Endothelial cell of umbilical vein (primary cell): ENCODE data around the gene SLC10A7. TPM values are rescaled to one million over a fixed set of nuclear protein-coding genes. Genes with fewer than 3 reads are reported as not detected.

Experiments
- BruUV-seq: library from RNA; stranded (reverse); fragments of 400-500 nt; replicated peaks from 2 replicates; lab custom pipeline; 2021; lab: Mats Ljungman, UMichigan
- CTCF ChIA-PET: fragments of 300-600, 350-600 bp; sonication (Branson Sonifier 250); formaldehyde crosslinking; loops from one replicate; lab custom pipeline; 2021; ENCODE audit warnings: antibody characterized with exemption, inconsistent platforms; lab: Charles Lee
- POLR2A ChIA-PET: fragments of 300-600, 350-600 bp; sonication (Branson Sonifier 250); formaldehyde crosslinking; loops from one replicate; lab custom pipeline; 2021; ENCODE audit warnings: antibody characterized with exemption, inconsistent platforms; lab: Charles Lee
- DNase-seq: peaks from one replicate; pipeline ENCODE4 v3.0.0-alpha.2; 2011; ENCODE audit warnings: low read depth, low spot score
- FAIRE-seq: peaks from 2 replicates; lab custom pipeline; 2011; peaks lifted over from hg19 to GRCh38; lab: Jason Lieb, UNC
- H2AFZ ChIP-seq: 2 replicates; pipeline ENCODE4 v1.6.0; 2012; ENCODE audit warnings: low read depth, low read length, control low read depth, inconsistent platforms
- H3K27ac ChIP-seq: 2 replicates; pipeline ENCODE4 v1.5.1; 2011; ENCODE audit warnings: low read depth, mild to moderate bottlenecking, control low read depth, low read length, moderate library complexity; ENCODE audit not compliant: insufficient read depth
- H3K27me3 ChIP-seq, 2 experiments: 2 replicates each; pipeline versions ENCODE4 v1.6.0 to v1.6.1; 2011; ENCODE audit warnings: low read length in 2 of 2, mixed read lengths in 1 of 2; ENCODE audit not compliant: control insufficient read depth in 2 of 2, insufficient read depth in 2 of 2
- H3K36me3 ChIP-seq, 2 experiments: 2 replicates in 1 of 2; 3 replicates in 1 of 2; pipeline ENCODE4 v1.5.1; 2011; ENCODE audit warnings: low read length in 2 of 2, mild to moderate bottlenecking in 1 of 2, moderate library complexity in 1 of 2; ENCODE audit not compliant: control insufficient read depth in 2 of 2, insufficient read depth in 2 of 2; ENCODE audit errors: extremely low read depth in 1 of 2
- H3K4me1 ChIP-seq: 3 replicates; pipeline ENCODE4 v1.5.1; 2011; ENCODE audit warnings: mild to moderate bottlenecking, low read length; ENCODE audit not compliant: control insufficient read depth, insufficient read depth; ENCODE audit errors: extremely low read depth
- H3K4me2 ChIP-seq: 2 replicates; pipeline ENCODE4 v1.6.1; 2011; ENCODE audit warnings: low read length, control low read depth, mixed read lengths; ENCODE audit not compliant: insufficient read depth
- H3K4me3 ChIP-seq, 3 experiments: fragments of 200-600 bp in 1 of 3; sonication (generic), shearing (Covaris generic) in 1 of 3; replicated peaks in 1 of 3; 2 replicates each; pipeline ENCODE4 v1.5.1; 2011 to 2016; ENCODE audit warnings: control low read depth in 3 of 3, low read length in 3 of 3, mild to moderate bottlenecking in 2 of 3, inconsistent platforms in 1 of 3, low read depth in 1 of 3, moderate library complexity in 1 of 3; ENCODE audit not compliant: insufficient read depth in 1 of 3
- H3K79me2 ChIP-seq: 2 replicates; pipeline ENCODE4 v1.6.0; 2012; ENCODE audit warnings: low read length, inconsistent platforms; ENCODE audit not compliant: control insufficient read depth, insufficient read depth
- H3K9ac ChIP-seq: replicated peaks from 2 replicates; pipeline ENCODE3; 2011; ENCODE audit warnings: low read length, control low read depth; ENCODE audit not compliant: insufficient read depth; ENCODE audit errors: extremely low read depth
- H3K9me1 ChIP-seq: replicated peaks from 3 replicates; pipeline ENCODE4 v1.6.0; 2011; ENCODE audit warnings: mild to moderate bottlenecking, low read length; ENCODE audit not compliant: control insufficient read depth, insufficient read depth; ENCODE audit errors: extremely low read depth
- H3K9me3 ChIP-seq: replicated peaks from 2 replicates; pipeline ENCODE4 v1.5.1; 2012; ENCODE audit warnings: low read length, inconsistent platforms; ENCODE audit not compliant: control insufficient read depth, insufficient read depth
- H4K20me1 ChIP-seq: replicated peaks from 2 replicates; pipeline ENCODE3; 2011; ENCODE audit warnings: mild to moderate bottlenecking, low read length; ENCODE audit not compliant: control insufficient read depth, insufficient read depth; ENCODE audit errors: extremely low read depth
- EZH2 ChIP-seq: IDR thresholded peaks from 2 replicates; pipeline ENCODE4 v1.6.1; 2012; ENCODE audit warnings: borderline replicate concordance, low read depth, mild to moderate bottlenecking, moderate library complexity, low read length, inconsistent platforms; ENCODE audit not compliant: severe bottlenecking
- FOS ChIP-seq: IDR thresholded peaks from 2 replicates; pipeline ENCODE4 v1.6.1; 2011; ENCODE audit warnings: mild to moderate bottlenecking, low read length, moderate library complexity, borderline replicate concordance; ENCODE audit not compliant: insufficient read depth
- GATA2 ChIP-seq: IDR thresholded peaks from 2 replicates; pipeline ENCODE4 v1.7.0; 2011; ENCODE audit warnings: low read depth, mild to moderate bottlenecking, moderate library complexity, mixed read lengths, low read length; ENCODE audit not compliant: insufficient read length, insufficient read depth
- JUN ChIP-seq: IDR thresholded peaks from 2 replicates; pipeline ENCODE4 v1.6.1; 2011; ENCODE audit warnings: borderline replicate concordance, low read depth; ENCODE audit not compliant: insufficient read length, insufficient read depth
- MYC ChIP-seq: IDR thresholded peaks from one replicate; pipeline ENCODE4 v1.6.1; 2011; ENCODE audit warnings: mild to moderate bottlenecking, low read depth, low read length
- POLR2A ChIP-seq: IDR thresholded peaks from 2 replicates; pipeline ENCODE4 v1.6.1; 2012; ENCODE audit warnings: low read depth, mild to moderate bottlenecking, control low read depth, low read length
- POLR2AphosphoS5 ChIP-seq: IDR thresholded peaks from 2 replicates; pipeline ENCODE4 v1.6.1; 2012; ENCODE audit warnings: low read depth, mild to moderate bottlenecking, control low read depth, low read length, moderate library complexity; ENCODE audit not compliant: insufficient read depth
- dilution Hi-C: fragments of 300-500 bp; cut with MboI; formaldehyde crosslinking; loops from one replicate; pipeline ENCODE4 v1.15.0; 2019; ENCODE audit warnings: low sequenced_read_pairs; ENCODE audit not compliant: extremely low pct_ligation_motif_present
- intact Hi-C: fragments of 100-400 bp; cut with micrococcal nuclease; formaldehyde crosslinking; loops from one replicate; pipeline ENCODE4 v1.10.0; 2022
- polyA plus RNA-seq, 4 experiments: library from polyadenylated mRNA; depleted of rRNA in 3 of 4; stranded (reverse) in 3 of 4; unstranded in 1 of 4; fragments of >200 nt; gene quantifications; 2 replicates each; pipeline versions ENCODE4 v1.2.1 to v1.2.3, GENCODE V29; 2011 to 2012; ENCODE audit warnings: missing spikeins in 1 of 4
- total RNA-seq: library from RNA; stranded (reverse); gene quantifications from 2 replicates; pipeline ENCODE4 v1.2.3, GENCODE V29; 2021
- TF ChIP-seq, protein P1 (sequence below), 2 donors: IDR thresholded peaks; 1 replicate in 1 of 2; 2 replicates in 1 of 2; pipeline ENCODE4 v1.5.1; 2011; ENCODE audit warnings: low read length in 2 of 2, mild to moderate bottlenecking in 2 of 2, moderate library complexity in 2 of 2, control low read depth in 1 of 2, inconsistent platforms in 1 of 2, low read depth in 1 of 2; ENCODE audit not compliant: insufficient read depth in 1 of 2; ENCODE audit errors: extremely low read depth in 1 of 2
- TF ChIP-seq, protein P2 (sequence below): IDR thresholded peaks from 2 replicates; pipeline ENCODE4 v1.6.1; 2011; ENCODE audit not compliant: insufficient read depth, insufficient read length

The SLC10A7 gene
- total and polyA plus RNA-seq, 2 donors (not counting 3 experiments of a cell fraction or from before 2014, with no cell fraction given) = 13.6 to 20.4 TPM

DNA sequence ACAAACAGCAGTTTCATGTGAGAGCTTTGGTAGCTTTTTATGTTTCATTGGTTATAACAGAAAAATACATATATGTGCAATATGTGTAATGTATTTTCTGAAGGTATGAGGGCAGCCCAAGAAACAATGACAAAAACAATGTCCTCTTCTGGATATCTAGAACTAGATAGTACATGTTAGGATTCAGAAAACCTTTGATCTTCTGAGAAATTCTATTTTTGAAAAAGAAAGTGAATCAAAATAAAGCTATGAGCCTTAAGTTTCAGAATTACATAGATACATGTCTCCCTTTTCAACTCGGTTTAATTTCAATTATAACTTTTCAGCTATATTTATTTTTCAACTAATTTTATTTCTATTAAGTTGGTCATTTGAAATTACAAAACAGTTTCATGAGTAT lies 175.5 kb downstream of the SLC10A7 start:
- FAIRE-seq (no peak), DNase-seq (no peak)
- no TSS peak for BruUV-seq
- Histone ChIP-seq H3K9me3 (no peaks in the 10 kb centered on the region), H3K4me2 (no peak overlapping the region), H3K27me3 (no peaks in the 10 kb centered on the region), H3K36me3 (no peaks in the 10 kb centered on the region), H3K9me1 (no peaks in the 10 kb centered on the region), H3K79me2 (no peaks in the 10 kb centered on the region), H3K4me3 (no peak overlapping the region), H2AFZ (no peak overlapping the region), H4K20me1 (no peaks in the 10 kb centered on the region), H3K9ac (no peak overlapping the region), H3K27ac (no peak overlapping the region), H3K4me1 (peaks cover 5% of the 10 kb centered on the region)
- dilution Hi-C loops = no loop called here
- CTCF ChIA-PET = interaction anchor here (1.3 to 3.9 kb wide), 2 partner anchors 60 to 751 kb away, joined by 3 to 50 read pairs; no protein-coding TSS in a partner anchor
- intact Hi-C loops = loop anchor here (10.0 kb wide), 1 partner anchor 369 kb away; no protein-coding TSS in a partner anchor
- POLR2A ChIA-PET = no interaction called here
- TF ChIP-seq MYC (no peak), GATA2 (no peak), JUN (no peak), POLR2AphosphoS5 (no peak), POLR2A (no peak), FOS (no peak), EZH2 (no peak)
- TF ChIP-seq, protein P1, sequence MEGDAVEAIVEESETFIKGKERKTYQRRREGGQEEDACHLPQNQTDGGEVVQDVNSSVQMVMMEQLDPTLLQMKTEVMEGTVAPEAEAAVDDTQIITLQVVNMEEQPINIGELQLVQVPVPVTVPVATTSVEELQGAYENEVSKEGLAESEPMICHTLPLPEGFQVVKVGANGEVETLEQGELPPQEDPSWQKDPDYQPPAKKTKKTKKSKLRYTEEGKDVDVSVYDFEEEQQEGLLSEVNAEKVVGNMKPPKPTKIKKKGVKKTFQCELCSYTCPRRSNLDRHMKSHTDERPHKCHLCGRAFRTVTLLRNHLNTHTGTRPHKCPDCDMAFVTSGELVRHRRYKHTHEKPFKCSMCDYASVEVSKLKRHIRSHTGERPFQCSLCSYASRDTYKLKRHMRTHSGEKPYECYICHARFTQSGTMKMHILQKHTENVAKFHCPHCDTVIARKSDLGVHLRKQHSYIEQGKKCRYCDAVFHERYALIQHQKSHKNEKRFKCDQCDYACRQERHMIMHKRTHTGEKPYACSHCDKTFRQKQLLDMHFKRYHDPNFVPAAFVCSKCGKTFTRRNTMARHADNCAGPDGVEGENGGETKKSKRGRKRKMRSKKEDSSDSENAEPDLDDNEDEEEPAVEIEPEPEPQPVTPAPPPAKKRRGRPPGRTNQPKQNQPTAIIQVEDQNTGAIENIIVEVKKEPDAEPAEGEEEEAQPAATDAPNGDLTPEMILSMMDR (IDR thresholded peaks at IDR 0.05; ENCODE audit: extremely low read depth in 1 of 2, insufficient read depth in 1 of 2, low read depth in 1 of 2, low read length in 2 of 2) = no peak
- TF ChIP-seq, protein P2, sequence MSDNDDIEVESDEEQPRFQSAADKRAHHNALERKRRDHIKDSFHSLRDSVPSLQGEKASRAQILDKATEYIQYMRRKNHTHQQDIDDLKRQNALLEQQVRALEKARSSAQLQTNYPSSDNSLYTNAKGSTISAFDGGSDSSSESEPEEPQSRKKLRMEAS = no peak
